ENCODE data around the gene FAM13C.

Gene FAM13C

GRCh38 chr10:59315465-59315864 lies 46.9 kb downstream of the FAM13C start:
- DNase-seq (ENCODE audit: low spot score) = no peak

- DNase-seq (ENCODE audit: low spot score) = no peak
Measured at GRCh38 chr10:59314268-59314667, 48.1 kb downstream of the FAM13C start.

- DNase-seq (ENCODE audit: low spot score) = no peak
Measured at GRCh38 chr10:59312247-59312646, 50.1 kb downstream of the FAM13C start.

GRCh38 chr10:59311025-59311424 lies 51.3 kb downstream of the FAM13C start:
- DNase-seq (ENCODE audit: low spot score) = no peak

- DNase-seq (ENCODE audit: low spot score) = no peak
Measured at GRCh38 chr10:59310324-59310914, 51.9 kb downstream of the FAM13C start.

GRCh38 chr10:59304521-59305097 lies 57.7 kb downstream of the FAM13C start:
- no peak for DNase-seq (ENCODE audit: low spot score)

GRCh38 chr10:59303018-59303417 lies 59.3 kb downstream of the FAM13C start:
- no peak for DNase-seq (ENCODE audit: low spot score)

- no peak for DNase-seq (ENCODE audit: low spot score)
Measured at GRCh38 chr10:59302381-59302780, 60.0 kb downstream of the FAM13C start.

- no peak for DNase-seq (ENCODE audit: low spot score)
Measured at GRCh38 chr10:59301067-59301754, 61.1 kb downstream of the FAM13C start.

- DNase-seq (ENCODE audit: low spot score) = no peak
Measured at GRCh38 chr10:59300386-59300785, 62.0 kb downstream of the FAM13C start.

- no peak for DNase-seq (ENCODE audit: low spot score)
Measured at GRCh38 chr10:59299933-59300332, 62.4 kb downstream of the FAM13C start.

- DNase-seq (ENCODE audit: low spot score) = no peak
Measured at GRCh38 chr10:59290448-59290847, 71.9 kb downstream of the FAM13C start.

GRCh38 chr10:59289853-59290252 lies 72.5 kb downstream of the FAM13C start:
- DNase-seq (ENCODE audit: low spot score) = no peak

- no peak for DNase-seq (ENCODE audit: low spot score)
Measured at GRCh38 chr10:59287587-59288255, 74.6 kb downstream of the FAM13C start.

GRCh38 chr10:59285848-59286247 lies 76.5 kb downstream of the FAM13C start:
- DNase-seq (ENCODE audit: low spot score) = no peak

- no peak for DNase-seq (ENCODE audit: low spot score)
Measured at GRCh38 chr10:59285073-59285472, 77.3 kb downstream of the FAM13C start.

- no peak for DNase-seq (ENCODE audit: low spot score)
Measured at GRCh38 chr10:59284118-59284975, 78.0 kb downstream of the FAM13C start.

- no peak for DNase-seq (ENCODE audit: low spot score)
Measured at GRCh38 chr10:59283456-59284091, 78.8 kb downstream of the FAM13C start.

GRCh38 chr10:59281861-59282260 lies 80.5 kb downstream of the FAM13C start:
- DNase-seq (ENCODE audit: low spot score) = no peak

- DNase-seq (ENCODE audit: low spot score) = no peak
Measured at GRCh38 chr10:59279991-59280505, 82.3 kb downstream of the FAM13C start.

- no peak for DNase-seq (ENCODE audit: low spot score)
Measured at GRCh38 chr10:59279476-59279875, 82.9 kb downstream of the FAM13C start.

Measured in LoVo (cell line).